Neuron (in vitro differentiated cells): ENCODE results near the gene LAMTOR2.

Experiments used
- H2AFZ ChIP-seq: one replicate; pipeline ENCODE4 v1.6.1; 2013; ENCODE audit warnings: low read depth, mild to moderate bottlenecking, inconsistent platforms, low read length, moderate library complexity
- H3K27me3 ChIP-seq: one replicate; pipeline ENCODE4 v1.6.1; 2013; ENCODE audit warnings: low read length; ENCODE audit not compliant: insufficient read depth
- H3K36me3 ChIP-seq: one replicate; pipeline ENCODE4 v1.6.1; 2013; ENCODE audit warnings: low read length; ENCODE audit not compliant: insufficient read depth
- H3K4me1 ChIP-seq: one replicate; pipeline ENCODE4 v1.6.1; 2013; ENCODE audit warnings: low read length; ENCODE audit not compliant: insufficient read depth
- H3K4me3 ChIP-seq: 2 replicates; pipeline ENCODE4 v1.5.1; 2013; ENCODE audit warnings: mild to moderate bottlenecking, low read length, moderate library complexity
- H3K9me3 ChIP-seq: one replicate; pipeline ENCODE4 v1.6.1; 2013; ENCODE audit warnings: low read length

Gene LAMTOR2

GRCh38 chr1:156100205-156100995 lies 45.8 kb downstream of the LAMTOR2 start:
- H3K4me1 ChIP-seq = peaks cover 45% of the 10 kb centered on the region
- H3K9me3 ChIP-seq = no peaks in the 10 kb centered on the region
- no peak overlapping the region for H2AFZ ChIP-seq
- peaks cover 44% of the 10 kb centered on the region for H3K36me3 ChIP-seq
- H3K27me3 ChIP-seq = no peaks in the 10 kb centered on the region
- H3K4me3 ChIP-seq = no peak overlapping the region

GRCh38 chr1:156101880-156102279 lies 47.3 kb downstream of the LAMTOR2 start:
- Histone ChIP-seq H3K9me3 (no peaks in the 10 kb centered on the region), H3K4me3 (no peak overlapping the region), H3K27me3 (no peaks in the 10 kb centered on the region), H3K4me1 (peaks cover 42% of the 10 kb centered on the region), H2AFZ (no peak overlapping the region), H3K36me3 (peaks cover 34% of the 10 kb centered on the region)

GRCh38 chr1:156102633-156103511 lies 48.3 kb downstream of the LAMTOR2 start:
- Histone ChIP-seq H3K27me3 (no peaks in the 10 kb centered on the region), H3K4me1 (peaks cover 43% of the 10 kb centered on the region), H2AFZ (no peak overlapping the region), H3K9me3 (no peaks in the 10 kb centered on the region), H3K36me3 (peaks cover 24% of the 10 kb centered on the region), H3K4me3 (no peak overlapping the region)

DNA sequence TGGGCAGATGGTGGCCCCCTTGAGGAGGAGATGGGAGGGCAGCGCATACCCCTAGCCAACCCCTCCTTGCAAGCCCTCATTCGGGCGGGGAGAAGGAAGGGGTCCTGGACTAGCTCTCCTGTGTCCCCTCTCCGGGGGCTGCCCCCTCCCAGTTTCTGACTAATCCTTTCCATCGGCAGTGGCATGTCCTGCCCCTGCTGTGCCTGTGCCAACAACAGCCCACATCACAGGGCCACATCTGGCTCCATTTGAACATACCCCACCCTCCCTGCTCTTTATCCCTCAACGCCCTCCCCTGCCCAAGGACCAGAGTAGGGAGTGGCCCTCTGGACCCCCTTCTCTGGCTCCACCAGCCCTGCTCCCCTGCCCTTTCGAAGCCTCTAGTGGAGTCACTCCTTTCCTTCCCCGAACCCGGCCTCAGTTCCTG lies 49.0 kb downstream of the LAMTOR2 start:
- no peak overlapping the region for H3K4me3 ChIP-seq
- no peaks in the 10 kb centered on the region for H3K9me3 ChIP-seq
- H3K27me3 ChIP-seq = no peaks in the 10 kb centered on the region
- peaks cover 43% of the 10 kb centered on the region for H3K4me1 ChIP-seq
- peaks cover 18% of the 10 kb centered on the region for H3K36me3 ChIP-seq
- H2AFZ ChIP-seq = no peak overlapping the region

DNA sequence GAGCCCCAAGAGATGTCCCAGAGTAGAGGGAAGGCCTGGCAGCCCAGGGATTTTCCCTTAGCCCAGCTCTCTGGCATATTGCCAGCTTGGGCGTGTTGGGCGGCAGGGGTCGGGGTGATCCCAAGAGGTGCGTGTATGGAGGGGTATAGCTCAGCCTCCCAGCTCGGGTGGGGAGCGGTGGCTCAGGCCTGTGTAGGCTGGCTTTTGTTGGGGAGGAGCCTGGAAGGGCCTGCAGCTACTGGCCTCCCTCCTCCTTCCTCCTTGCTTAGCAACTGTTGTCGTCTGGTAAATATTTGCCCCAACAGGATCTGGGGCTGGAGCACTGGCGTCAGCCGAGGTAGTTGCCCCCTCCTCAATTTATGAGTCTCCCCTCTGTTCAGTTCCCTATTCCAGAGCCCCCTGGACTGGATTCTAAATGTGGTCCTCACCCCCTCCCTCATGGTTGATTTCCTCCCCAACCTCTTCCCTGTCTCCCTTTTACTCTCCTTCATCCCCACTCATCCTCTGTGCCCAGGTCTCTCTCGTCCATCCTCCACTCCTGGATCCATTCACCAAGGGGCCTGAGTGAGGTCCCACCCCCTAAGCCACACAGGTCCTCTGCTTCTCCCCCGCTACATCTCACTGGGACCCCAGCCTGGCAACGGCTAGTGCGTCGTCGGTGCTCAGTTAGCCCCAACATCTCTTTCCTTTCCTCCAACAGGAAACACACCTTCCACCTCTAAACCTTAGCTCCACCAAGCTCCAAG lies 49.7 kb downstream of the LAMTOR2 start:
- Histone ChIP-seq H3K36me3 (peaks cover 12% of the 10 kb centered on the region), H3K9me3 (no peaks in the 10 kb centered on the region), H2AFZ (no peak overlapping the region), H3K4me3 (no peak overlapping the region), H3K4me1 (peaks cover 43% of the 10 kb centered on the region), H3K27me3 (no peaks in the 10 kb centered on the region)

DNA sequence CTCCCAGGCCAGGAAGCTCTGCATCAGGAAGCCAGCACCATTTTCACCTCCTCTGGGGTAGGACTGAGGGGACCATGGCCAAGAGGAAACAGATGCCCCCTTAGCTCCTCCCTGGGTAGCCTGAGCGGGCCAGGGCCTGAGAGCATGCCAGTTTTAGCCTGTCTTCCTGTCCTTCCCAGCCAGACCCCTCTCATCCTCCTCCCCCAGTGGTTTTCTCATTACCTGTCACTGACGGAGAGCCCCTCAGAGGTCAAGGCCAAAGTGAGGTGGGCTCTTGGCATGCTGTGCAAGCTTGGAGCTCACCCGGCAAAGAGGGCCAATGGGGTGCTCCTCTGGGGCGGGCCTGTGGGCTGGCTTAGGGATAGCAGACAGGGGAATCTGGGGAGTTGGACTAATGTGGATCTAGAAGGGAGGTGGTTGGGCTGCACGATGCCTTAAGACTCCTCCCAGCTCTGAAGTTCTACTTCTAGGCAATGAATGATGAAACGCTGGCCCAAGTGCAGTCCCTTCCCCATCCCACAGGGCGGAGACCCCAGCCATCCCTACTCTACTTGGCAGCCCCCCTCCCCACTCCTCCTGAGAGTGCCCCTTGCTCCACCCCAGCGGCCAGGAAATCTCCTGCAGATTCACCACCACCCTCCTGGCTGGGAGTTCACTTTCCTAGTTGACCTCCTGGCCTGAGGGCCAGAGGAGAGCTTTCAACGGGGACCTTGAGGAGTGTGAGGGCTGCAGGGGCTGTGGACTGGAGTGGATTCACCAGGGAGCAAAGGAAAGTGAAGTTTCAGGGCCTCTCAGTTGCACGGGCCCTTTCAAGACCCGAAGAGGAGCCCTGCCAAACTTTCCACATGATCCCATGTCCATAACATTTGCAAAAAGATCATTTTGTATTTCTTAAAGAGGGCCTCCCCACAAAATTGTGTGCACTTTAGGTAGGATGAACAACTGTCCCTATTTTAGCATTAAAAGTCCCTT lies 50.6 kb downstream of the LAMTOR2 start:
- H3K27me3 ChIP-seq = no peaks in the 10 kb centered on the region
- peaks cover 8% of the 10 kb centered on the region for H3K36me3 ChIP-seq
- peaks cover 43% of the 10 kb centered on the region for H3K4me1 ChIP-seq
- no peaks in the 10 kb centered on the region for H3K9me3 ChIP-seq
- H2AFZ ChIP-seq = no peak overlapping the region
- H3K4me3 ChIP-seq = peak overlapping the region; percentile 35

- no peaks in the 10 kb centered on the region for H3K9me3 ChIP-seq
- no peak overlapping the region for H2AFZ ChIP-seq
- peak overlapping the region; percentile 8 for H3K4me3 ChIP-seq
- peaks cover 43% of the 10 kb centered on the region for H3K4me1 ChIP-seq
- H3K36me3 ChIP-seq = no peaks in the 10 kb centered on the region
- no peaks in the 10 kb centered on the region for H3K27me3 ChIP-seq
Measured at GRCh38 chr1:156106624-156107488, 52.3 kb downstream of the LAMTOR2 start.

GRCh38 chr1:156108057-156108456 lies 53.5 kb downstream of the LAMTOR2 start:
- Histone ChIP-seq H3K4me3 (no peak overlapping the region), H3K36me3 (no peaks in the 10 kb centered on the region), H2AFZ (no peak overlapping the region), H3K27me3 (no peaks in the 10 kb centered on the region), H3K9me3 (no peaks in the 10 kb centered on the region), H3K4me1 (peaks cover 42% of the 10 kb centered on the region)
